Ectodermal cell (in vitro differentiated cells): ENCODE results near the gene SLC35A5.

Source experiments
- H3K27ac ChIP-seq: 2 replicates; pipeline ENCODE4 v1.7.0; 2013; ENCODE audit warnings: mild to moderate bottlenecking, low read depth, low read length; ENCODE audit not compliant: insufficient read depth, poor library complexity, severe bottlenecking
- H3K27me3 ChIP-seq: 2 replicates; pipeline ENCODE4 v1.7.0; 2013; ENCODE audit warnings: mild to moderate bottlenecking, low read length; ENCODE audit not compliant: insufficient read depth, control insufficient read depth, poor library complexity, severe bottlenecking
- H3K36me3 ChIP-seq: one replicate; pipeline ENCODE4 v1.7.0; 2013; ENCODE audit warnings: low read length; ENCODE audit not compliant: control insufficient read depth, insufficient read depth
- H3K4me1 ChIP-seq: one replicate; pipeline ENCODE4 v1.7.0; 2013; ENCODE audit warnings: low read length; ENCODE audit not compliant: control insufficient read depth, insufficient read depth
- H3K4me3 ChIP-seq: 2 replicates; pipeline ENCODE4 v1.7.0; 2013; ENCODE audit warnings: low read depth, low read length, control low read depth; ENCODE audit not compliant: insufficient read depth
- H3K9me3 ChIP-seq: 2 replicates; pipeline ENCODE4 v1.7.0; 2013; ENCODE audit warnings: mild to moderate bottlenecking, low read length, moderate library complexity; ENCODE audit not compliant: control insufficient read depth
- WGBS, 2 experiments: methylation state at CpG; one replicate each; pipeline ENCODE4 v1.1.7; 2013; ENCODE audit warnings: missing lambda C conversion rate in 2 of 2; 5-methylcytosine and 5-hydroxymethylcytosine counted together

Gene SLC35A5

DNA sequence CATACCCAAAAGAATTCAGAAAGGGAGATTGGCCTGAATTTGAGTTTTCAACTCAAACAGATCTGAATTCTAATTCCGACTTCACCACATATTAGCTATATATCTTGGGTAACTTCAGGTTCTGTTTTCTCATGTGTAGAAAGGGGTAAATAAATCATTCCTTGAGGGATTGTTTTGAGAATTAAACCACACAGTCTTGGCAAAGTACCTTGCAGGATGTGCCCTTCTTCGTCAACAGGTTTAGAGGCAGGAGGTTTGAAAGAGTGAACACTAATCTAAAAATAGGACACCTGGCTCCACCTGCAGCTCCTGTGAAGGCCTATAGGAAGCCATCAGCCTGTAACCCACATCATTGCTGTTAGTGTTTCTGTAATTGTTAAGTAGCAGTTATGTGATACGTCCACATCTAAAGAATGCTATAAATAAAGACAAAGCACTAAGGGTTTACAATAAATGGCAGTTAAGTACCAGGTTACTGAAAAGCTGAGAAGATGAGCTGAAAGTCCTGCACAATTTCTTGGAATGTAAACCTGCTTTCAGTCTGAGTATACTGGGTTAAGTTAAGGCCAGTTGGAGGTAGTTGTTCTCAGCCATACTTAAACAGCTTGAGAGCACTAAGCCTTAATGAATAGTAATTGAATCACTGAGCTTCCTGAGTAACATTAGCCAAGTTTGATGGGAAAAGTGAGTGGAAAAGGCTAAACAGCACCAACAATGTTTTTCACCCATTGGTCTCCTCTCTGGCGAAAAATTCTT, 73.1 kb downstream of the SLC35A5 start:
- Histone ChIP-seq H3K4me3 (no peak overlapping the region), H3K4me1 (peaks cover 25% of the 10 kb centered on the region), H3K9me3 (no peaks in the 10 kb centered on the region), H3K27ac (no peak overlapping the region), H3K27me3 (no peaks in the 10 kb centered on the region), H3K36me3 (no peaks in the 10 kb centered on the region)
- 99 to 100% methylated on average over 2 to 4 of the region's 4 CpGs for WGBS, 2 experiments
